ENCODE results near the gene RTL1.

RTL1 gene

DNA sequence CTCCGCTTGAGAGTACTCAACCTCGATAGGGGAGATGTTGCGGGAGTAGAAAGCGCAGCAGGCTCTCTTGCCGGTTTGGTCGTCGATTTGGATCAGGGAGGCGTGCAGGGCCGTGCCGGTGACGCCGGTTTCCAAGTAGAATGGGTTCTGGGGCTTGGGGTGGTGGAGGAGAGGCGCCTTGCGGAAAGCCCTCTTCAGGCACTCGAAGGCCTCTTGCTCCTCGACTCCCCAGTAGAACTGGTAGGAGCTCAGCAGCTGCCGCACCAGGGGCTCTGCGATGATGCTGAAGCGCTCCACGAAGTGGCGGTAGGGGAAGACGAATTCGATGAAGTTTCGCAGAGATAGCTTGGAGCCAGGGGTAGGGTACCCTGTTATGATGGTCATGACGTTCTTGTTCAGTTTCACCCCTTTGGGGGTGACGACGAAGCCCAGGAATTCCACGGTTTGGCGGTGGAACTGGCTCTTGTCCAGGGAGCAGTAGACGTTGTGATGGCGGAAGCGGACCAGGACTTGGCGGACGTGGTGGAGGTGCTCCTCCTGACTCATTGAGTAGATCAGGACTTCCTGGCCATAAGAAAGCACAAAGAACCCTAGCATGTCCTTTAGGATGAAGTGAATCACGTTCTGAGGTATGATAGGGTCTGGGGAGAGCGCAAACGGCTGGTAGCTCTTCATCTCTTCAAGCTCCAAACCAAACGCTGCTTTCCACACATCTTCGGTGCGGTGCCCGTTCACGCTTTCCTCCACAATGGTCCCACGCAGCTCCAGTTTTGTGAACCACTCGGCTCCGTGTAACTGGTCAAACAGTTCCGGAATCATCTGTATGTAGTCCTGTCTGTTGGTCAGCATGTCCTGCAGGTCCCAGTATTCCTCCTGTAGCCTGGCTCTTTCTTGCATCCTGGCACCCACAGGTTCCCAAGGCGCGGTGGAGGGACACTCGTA, 21.2 kb downstream of the RTL1 start:
- Histone ChIP-seq H3K4me3 (ENCODE audit: low read depth in 1 of 2, low read length in 2 of 2) (no peak overlapping the region), H3K4me1 (ENCODE audit: control insufficient read depth in 1 of 2, insufficient read depth in 2 of 2, low read length in 2 of 2) (no peaks in the 10 kb centered on the region), H3K27ac (ENCODE audit: low read depth, low read length) (no peak overlapping the region), H3K9ac (ENCODE audit: low read depth in 1 of 2, low read length in 2 of 2) (no peak overlapping the region), H3K9me3 (ENCODE audit: control insufficient read depth in 1 of 2, low read length in 2 of 2) (peaks cover 0 to 3% of the 10 kb centered on the region in 2 donors), H3K36me3 (ENCODE audit: control insufficient read depth in 1 of 2, insufficient read depth in 2 of 2, low read length in 2 of 2) (no peaks in the 10 kb centered on the region), H3K27me3 (ENCODE audit: control insufficient read depth in 1 of 2, insufficient read depth in 2 of 2, low read length in 2 of 2) (peaks cover 0 to 3% of the 10 kb centered on the region in 2 donors)

DNA sequence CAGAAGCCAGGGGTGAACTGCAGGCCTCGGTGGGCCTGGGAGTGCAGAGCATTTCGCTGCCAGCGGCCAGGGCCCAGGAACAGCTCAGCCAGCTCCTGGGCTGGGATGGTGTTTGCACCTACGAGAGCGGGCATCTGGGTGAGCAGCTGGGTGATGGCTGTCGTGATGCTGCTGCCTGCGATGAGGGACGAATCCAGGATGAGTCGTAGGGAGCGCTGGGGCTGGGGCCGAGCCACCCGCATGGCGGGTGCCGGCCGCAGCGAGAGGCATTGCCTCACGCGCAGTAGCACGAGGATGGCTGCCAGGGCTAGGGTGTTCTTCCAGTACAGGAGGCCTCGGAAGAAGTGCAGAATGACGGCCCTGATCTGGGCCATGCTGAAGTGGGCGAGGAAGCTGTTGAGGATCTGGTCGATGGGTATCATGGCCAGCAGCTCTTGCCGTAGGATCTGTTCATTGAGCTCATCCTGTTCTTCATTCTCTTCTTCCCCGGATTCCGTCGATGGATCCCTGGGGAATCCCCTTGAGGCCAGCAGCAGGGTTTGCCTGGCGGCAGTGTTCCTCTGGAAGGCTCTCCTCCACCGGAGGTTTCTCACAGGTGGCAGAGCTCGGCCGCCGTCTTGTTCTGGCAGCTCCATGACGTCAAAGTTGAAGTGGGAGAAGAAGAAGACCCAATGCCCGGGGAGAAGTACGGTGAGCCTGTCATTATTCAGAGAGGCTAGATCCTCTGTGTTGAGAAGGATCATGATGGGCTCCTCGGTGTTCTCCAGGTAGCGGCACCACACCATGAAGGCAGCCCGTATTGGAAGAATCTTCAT, 22.1 kb downstream of the RTL1 start:
- Histone ChIP-seq H3K9me3 (ENCODE audit: control insufficient read depth in 1 of 2, low read length in 2 of 2) (peaks cover 0 to 3% of the 10 kb centered on the region in 2 donors), H3K9ac (ENCODE audit: low read depth in 1 of 2, low read length in 2 of 2) (no peak overlapping the region), H3K4me3 (ENCODE audit: low read depth in 1 of 2, low read length in 2 of 2) (no peak overlapping the region), H3K4me1 (ENCODE audit: control insufficient read depth in 1 of 2, insufficient read depth in 2 of 2, low read length in 2 of 2) (no peaks in the 10 kb centered on the region), H3K27me3 (ENCODE audit: control insufficient read depth in 1 of 2, insufficient read depth in 2 of 2, low read length in 2 of 2) (peaks cover 0 to 3% of the 10 kb centered on the region in 2 donors), H3K27ac (ENCODE audit: low read depth, low read length) (no peak overlapping the region), H3K36me3 (ENCODE audit: control insufficient read depth in 1 of 2, insufficient read depth in 2 of 2, low read length in 2 of 2) (no peaks in the 10 kb centered on the region)

DNA sequence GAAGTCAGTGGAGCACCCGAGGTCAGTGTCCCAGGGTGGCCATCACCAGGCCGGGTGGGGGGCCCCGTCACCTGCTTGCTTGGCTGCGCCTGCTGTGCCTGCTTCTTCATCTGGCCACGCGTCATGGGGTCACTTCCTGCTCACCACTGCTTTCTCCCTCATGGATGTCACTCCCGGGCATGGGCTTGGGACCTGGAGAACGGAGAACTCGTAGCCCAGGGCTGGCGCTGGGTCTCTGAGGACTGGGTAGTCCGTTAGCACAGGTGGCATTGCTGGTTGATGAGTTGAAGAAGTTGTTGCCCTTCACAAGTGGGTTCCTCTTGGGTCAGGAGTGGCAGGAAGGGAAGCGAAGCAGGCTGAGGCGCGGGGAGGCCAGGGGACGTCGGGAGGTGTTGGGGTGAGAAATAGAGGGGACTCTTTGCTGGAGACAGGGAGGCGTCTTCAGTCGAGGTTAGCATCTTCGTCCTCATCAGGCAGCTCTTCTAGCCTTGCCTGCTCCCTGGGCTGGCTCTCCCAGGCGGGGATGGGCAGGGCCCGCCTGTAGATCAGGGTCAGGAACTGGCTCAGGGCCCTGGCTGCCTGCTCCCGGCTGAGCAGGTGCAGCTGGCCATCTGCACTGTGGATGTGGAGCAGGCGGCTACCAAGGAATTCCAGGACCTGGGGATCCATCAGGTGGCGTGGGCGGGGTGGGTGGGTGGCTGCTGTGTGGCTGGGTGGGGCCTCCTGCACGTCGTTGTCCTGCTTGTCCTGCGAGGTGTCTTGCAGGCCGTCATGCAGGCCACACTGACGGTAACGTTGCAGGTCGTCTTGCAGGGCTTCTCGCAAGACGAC, 23.0 kb downstream of the RTL1 start:
- H3K36me3 ChIP-seq (ENCODE audit: control insufficient read depth in 1 of 2, insufficient read depth in 2 of 2, low read length in 2 of 2), result no peaks in the 10 kb centered on the region
- peaks cover 0 to 3% of the 10 kb centered on the region in 2 donors for H3K27me3 ChIP-seq (ENCODE audit: control insufficient read depth in 1 of 2, insufficient read depth in 2 of 2, low read length in 2 of 2)
- H3K4me3 ChIP-seq (ENCODE audit: low read depth in 1 of 2, low read length in 2 of 2), result no peak overlapping the region
- no peak overlapping the region for H3K9ac ChIP-seq (ENCODE audit: low read depth in 1 of 2, low read length in 2 of 2)
- H3K9me3 ChIP-seq (ENCODE audit: control insufficient read depth in 1 of 2, low read length in 2 of 2), result peaks cover 0 to 3% of the 10 kb centered on the region in 2 donors
- H3K4me1 ChIP-seq (ENCODE audit: control insufficient read depth in 1 of 2, insufficient read depth in 2 of 2, low read length in 2 of 2), result no peaks in the 10 kb centered on the region
- no peak overlapping the region for H3K27ac ChIP-seq (ENCODE audit: low read depth, low read length)

DNA sequence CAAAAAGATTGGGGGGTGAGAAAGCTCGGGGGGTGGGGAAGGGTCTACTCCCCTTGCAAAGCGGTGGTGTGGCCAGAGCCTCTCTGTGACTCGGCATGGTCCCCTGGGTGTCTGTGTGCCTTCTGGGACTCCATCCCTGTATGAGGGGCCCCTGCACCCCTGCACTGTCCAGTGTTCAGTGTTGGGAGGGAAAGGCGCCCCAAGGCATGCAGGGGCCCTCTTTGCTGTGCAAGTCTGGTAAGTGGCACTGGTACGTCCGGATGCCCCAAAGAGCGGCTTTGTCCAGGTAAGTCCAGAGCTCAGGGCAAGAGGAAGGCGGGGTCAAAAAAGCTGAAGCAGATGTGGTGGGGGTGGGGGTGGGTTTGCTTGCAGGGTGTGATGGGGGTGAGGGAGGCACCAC, 23.7 kb downstream of the RTL1 start:
- peaks cover 0 to 3% of the 10 kb centered on the region in 2 donors for H3K9me3 ChIP-seq (ENCODE audit: control insufficient read depth in 1 of 2, low read length in 2 of 2)
- H3K9ac ChIP-seq (ENCODE audit: low read depth in 1 of 2, low read length in 2 of 2), result no peak overlapping the region
- peaks cover 0 to 3% of the 10 kb centered on the region in 2 donors for H3K27me3 ChIP-seq (ENCODE audit: control insufficient read depth in 1 of 2, insufficient read depth in 2 of 2, low read length in 2 of 2)
- no peak overlapping the region for H3K4me3 ChIP-seq (ENCODE audit: low read depth in 1 of 2, low read length in 2 of 2)
- H3K27ac ChIP-seq (ENCODE audit: low read depth, low read length), result no peak overlapping the region
- H3K36me3 ChIP-seq (ENCODE audit: control insufficient read depth in 1 of 2, insufficient read depth in 2 of 2, low read length in 2 of 2), result no peaks in the 10 kb centered on the region
- no peaks in the 10 kb centered on the region for H3K4me1 ChIP-seq (ENCODE audit: control insufficient read depth in 1 of 2, insufficient read depth in 2 of 2, low read length in 2 of 2)

GRCh38 chr14:100879194-100879593, 24.3 kb downstream of the RTL1 start:
- Histone ChIP-seq H3K27ac (ENCODE audit: low read depth, low read length) (no peak overlapping the region), H3K36me3 (ENCODE audit: control insufficient read depth in 1 of 2, insufficient read depth in 2 of 2, low read length in 2 of 2) (no peaks in the 10 kb centered on the region), H3K9me3 (ENCODE audit: control insufficient read depth in 1 of 2, low read length in 2 of 2) (peaks cover 0 to 3% of the 10 kb centered on the region in 2 donors), H3K27me3 (ENCODE audit: control insufficient read depth in 1 of 2, insufficient read depth in 2 of 2, low read length in 2 of 2) (peaks cover 0 to 3% of the 10 kb centered on the region in 2 donors), H3K4me1 (ENCODE audit: control insufficient read depth in 1 of 2, insufficient read depth in 2 of 2, low read length in 2 of 2) (no peaks in the 10 kb centered on the region), H3K4me3 (ENCODE audit: low read depth in 1 of 2, low read length in 2 of 2) (no peak overlapping the region), H3K9ac (ENCODE audit: low read depth in 1 of 2, low read length in 2 of 2) (no peak overlapping the region)

GRCh38 chr14:100878271-100879146, 25.0 kb downstream of the RTL1 start:
- Histone ChIP-seq H3K4me3 (ENCODE audit: low read depth in 1 of 2, low read length in 2 of 2) (no peak overlapping the region), H3K36me3 (ENCODE audit: control insufficient read depth in 1 of 2, insufficient read depth in 2 of 2, low read length in 2 of 2) (no peaks in the 10 kb centered on the region), H3K9ac (ENCODE audit: low read depth in 1 of 2, low read length in 2 of 2) (no peak overlapping the region), H3K4me1 (ENCODE audit: control insufficient read depth in 1 of 2, insufficient read depth in 2 of 2, low read length in 2 of 2) (no peaks in the 10 kb centered on the region), H3K27me3 (ENCODE audit: control insufficient read depth in 1 of 2, insufficient read depth in 2 of 2, low read length in 2 of 2) (peaks cover 0 to 3% of the 10 kb centered on the region in 2 donors), H3K9me3 (ENCODE audit: control insufficient read depth in 1 of 2, low read length in 2 of 2) (peaks cover 0 to 3% of the 10 kb centered on the region in 2 donors), H3K27ac (ENCODE audit: low read depth, low read length) (no peak overlapping the region)

DNA sequence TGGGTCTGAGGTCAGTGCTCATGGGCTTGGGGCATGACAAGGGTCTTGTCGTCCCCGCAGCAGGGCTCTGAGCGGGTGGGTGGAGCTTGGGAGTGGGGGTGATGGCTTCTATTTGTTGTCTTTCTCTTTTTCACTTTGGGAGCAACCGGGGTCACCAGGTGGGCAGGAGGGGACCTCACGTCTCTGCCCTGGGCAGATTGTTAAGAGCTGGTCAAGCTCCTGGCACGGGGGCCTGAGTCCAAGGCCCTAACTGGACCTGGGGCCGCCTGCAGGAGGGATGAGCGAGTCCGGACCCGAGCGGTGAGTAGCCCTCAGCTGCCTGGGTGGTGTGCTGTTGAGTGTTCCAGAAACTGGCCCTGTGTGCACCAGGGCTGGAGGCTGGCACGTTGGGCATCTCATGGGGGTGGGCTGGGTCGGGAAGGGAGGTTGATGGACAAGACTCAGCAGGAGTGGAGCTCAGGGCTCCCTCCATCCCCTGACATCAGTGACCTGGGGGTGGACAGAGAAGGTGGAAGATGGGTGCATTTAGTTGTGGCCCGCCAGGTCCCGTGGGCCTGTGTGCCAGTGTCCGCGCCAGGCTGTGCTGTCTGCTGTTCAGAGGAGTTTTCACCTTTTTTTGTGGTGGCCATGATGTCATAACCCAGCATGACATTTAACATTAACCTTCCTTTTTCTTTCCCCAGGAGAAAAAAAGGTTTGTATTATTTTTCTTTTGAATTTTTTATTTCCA, 27.5 kb downstream of the RTL1 start:
- Histone ChIP-seq H3K9ac (ENCODE audit: low read depth in 1 of 2, low read length in 2 of 2) (no peak overlapping the region), H3K9me3 (ENCODE audit: control insufficient read depth in 1 of 2, low read length in 2 of 2) (no peaks in the 10 kb centered on the region), H3K27ac (ENCODE audit: low read depth, low read length) (no peak overlapping the region), H3K4me3 (ENCODE audit: low read depth in 1 of 2, low read length in 2 of 2) (no peak overlapping the region), H3K4me1 (ENCODE audit: control insufficient read depth in 1 of 2, insufficient read depth in 2 of 2, low read length in 2 of 2) (no peaks in the 10 kb centered on the region), H3K36me3 (ENCODE audit: control insufficient read depth in 1 of 2, insufficient read depth in 2 of 2, low read length in 2 of 2) (no peaks in the 10 kb centered on the region), H3K27me3 (ENCODE audit: control insufficient read depth in 1 of 2, insufficient read depth in 2 of 2, low read length in 2 of 2) (peaks cover 0 to 3% of the 10 kb centered on the region in 2 donors)

GRCh38 chr14:100875126-100875525, 28.4 kb downstream of the RTL1 start:
- Histone ChIP-seq H3K36me3 (ENCODE audit: control insufficient read depth in 1 of 2, insufficient read depth in 2 of 2, low read length in 2 of 2) (no peaks in the 10 kb centered on the region), H3K27me3 (ENCODE audit: control insufficient read depth in 1 of 2, insufficient read depth in 2 of 2, low read length in 2 of 2) (peaks cover 0 to 3% of the 10 kb centered on the region in 2 donors), H3K27ac (ENCODE audit: low read depth, low read length) (no peak overlapping the region)

More at GRCh38 chr14:100875126-100875525, 28.4 kb downstream of the RTL1 start:
- H3K9ac ChIP-seq (ENCODE audit: low read depth in 1 of 2, low read length in 2 of 2), result no peak overlapping the region
- H3K4me3 ChIP-seq (ENCODE audit: low read depth in 1 of 2, low read length in 2 of 2), result no peak overlapping the region
- H3K9me3 ChIP-seq (ENCODE audit: control insufficient read depth in 1 of 2, low read length in 2 of 2), result no peaks in the 10 kb centered on the region
- no peaks in the 10 kb centered on the region for H3K4me1 ChIP-seq (ENCODE audit: control insufficient read depth in 1 of 2, insufficient read depth in 2 of 2, low read length in 2 of 2)
